IMR-90 (cell line): ENCODE results near the gene RNF4.
"Not testable (repeated sequence)": the region's sequence is repeated elsewhere in the genome, so short reads cannot be mapped to it uniquely, and the experiment has no call there.

Experiments
- FOS ChIP-seq: fragments of 150-350 bp; IDR thresholded peaks from 2 replicates; pipeline ENCODE4 v1.6.1; 2016; ENCODE audit warnings: low read depth, low read length
- MAFK ChIP-seq: IDR thresholded peaks from 2 replicates; pipeline ENCODE4 v1.6.1; 2012; ENCODE audit warnings: low read depth, low read length, improper control_type of control experiment
- POLR2A ChIP-seq: IDR thresholded peaks from 2 replicates; pipeline ENCODE4 v1.6.1; 2012; ENCODE audit warnings: mild to moderate bottlenecking, low read depth, low read length

GRCh38 chr4:2465544-2465943 lies 3.4 kb upstream of the RNF4 start:
- TF ChIP-seq FOS, MAFK, POLR2A: not testable (repeated sequence)
